Inferior parietal cortex (tissue), 1 donor: Measurements from ENCODE around the gene TNS2.

ENCODE experiments used
- DNase-seq: peaks from one replicate; pipeline ENCODE4 v3.0.0-alpha.2; 2016; ENCODE audit errors: extremely low spot score

Gene TNS2

DNA sequence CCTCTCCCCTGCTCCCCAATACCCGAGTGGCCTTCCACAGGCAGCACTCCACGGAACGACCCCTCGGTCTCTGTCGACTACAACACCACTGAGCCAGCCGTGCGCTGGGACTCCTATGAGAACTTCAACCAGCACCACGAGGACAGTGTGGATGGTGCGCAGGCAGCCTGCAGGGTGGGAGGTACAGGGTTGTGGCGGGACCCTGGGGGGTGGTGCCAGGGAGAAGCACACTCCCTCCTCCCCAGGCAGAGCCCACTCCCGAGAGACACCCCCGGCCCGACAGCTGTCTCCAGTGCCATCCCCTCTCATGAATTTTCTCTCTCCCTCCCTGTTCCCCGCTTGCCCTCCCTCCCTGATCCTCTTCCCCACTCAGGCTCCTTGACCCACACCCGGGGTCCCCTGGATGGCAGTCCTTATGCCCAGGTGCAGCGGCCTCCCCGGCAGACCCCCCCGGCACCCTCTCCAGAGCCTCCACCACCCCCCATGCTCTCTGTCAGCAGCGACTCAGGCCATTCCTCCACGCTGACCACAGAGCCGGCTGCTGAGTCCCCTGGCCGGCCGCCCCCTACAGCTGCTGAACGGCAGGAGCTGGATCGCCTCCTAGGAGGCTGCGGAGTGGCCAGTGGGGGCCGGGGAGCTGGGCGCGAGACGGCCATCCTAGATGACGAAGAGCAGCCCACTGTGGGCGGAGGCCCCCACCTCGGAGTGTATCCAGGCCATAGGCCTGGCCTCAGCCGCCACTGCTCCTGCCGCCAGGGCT, 9.0 kb downstream of the TNS2 start:
- no peak for DNase-seq

DNA sequence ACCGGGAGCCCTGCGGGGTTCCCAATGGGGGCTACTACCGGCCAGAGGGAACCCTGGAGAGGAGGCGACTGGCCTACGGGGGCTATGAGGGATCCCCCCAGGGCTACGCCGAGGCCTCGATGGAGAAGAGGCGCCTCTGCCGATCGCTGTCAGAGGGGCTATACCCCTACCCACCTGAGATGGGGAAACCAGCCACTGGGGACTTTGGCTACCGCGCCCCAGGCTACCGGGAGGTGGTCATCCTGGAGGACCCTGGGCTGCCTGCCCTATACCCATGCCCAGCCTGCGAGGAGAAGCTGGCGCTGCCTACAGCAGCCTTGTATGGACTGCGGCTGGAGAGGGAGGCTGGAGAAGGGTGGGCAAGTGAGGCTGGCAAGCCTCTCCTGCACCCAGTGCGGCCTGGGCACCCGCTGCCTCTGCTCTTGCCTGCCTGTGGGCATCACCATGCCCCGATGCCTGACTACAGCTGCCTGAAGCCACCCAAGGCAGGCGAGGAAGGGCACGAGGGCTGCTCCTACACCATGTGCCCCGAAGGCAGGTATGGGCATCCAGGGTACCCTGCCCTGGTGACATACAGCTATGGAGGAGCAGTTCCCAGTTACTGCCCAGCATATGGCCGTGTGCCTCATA, 9.7 kb downstream of the TNS2 start:
- no peak for DNase-seq

DNA sequence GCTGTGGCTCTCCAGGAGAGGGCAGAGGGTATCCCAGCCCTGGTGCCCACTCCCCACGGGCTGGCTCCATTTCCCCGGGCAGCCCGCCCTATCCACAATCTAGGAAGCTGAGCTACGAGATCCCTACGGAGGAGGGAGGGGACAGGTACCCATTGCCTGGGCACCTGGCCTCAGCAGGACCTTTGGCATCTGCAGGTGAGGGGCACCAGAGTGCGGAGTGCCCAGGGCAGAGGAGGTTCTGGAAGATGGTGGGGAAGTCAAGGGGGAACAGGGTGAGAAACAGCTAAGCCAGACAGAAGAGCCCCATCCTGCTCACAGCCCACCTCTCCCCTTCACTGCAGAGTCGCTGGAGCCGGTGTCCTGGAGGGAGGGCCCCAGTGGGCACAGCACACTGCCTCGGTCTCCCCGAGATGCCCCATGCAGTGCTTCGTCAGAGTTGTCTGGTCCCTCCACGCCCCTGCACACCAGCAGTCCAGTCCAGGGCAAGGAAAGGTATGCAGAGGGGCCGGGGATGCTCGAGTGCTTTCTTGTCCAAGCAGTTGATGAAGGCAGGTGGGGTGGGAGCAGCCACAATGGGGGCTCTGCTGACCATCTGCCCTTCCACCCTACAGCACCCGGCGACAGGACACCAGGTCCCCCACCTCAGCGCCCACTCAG, 10.3 kb downstream of the TNS2 start:
- no peak for DNase-seq

DNA sequence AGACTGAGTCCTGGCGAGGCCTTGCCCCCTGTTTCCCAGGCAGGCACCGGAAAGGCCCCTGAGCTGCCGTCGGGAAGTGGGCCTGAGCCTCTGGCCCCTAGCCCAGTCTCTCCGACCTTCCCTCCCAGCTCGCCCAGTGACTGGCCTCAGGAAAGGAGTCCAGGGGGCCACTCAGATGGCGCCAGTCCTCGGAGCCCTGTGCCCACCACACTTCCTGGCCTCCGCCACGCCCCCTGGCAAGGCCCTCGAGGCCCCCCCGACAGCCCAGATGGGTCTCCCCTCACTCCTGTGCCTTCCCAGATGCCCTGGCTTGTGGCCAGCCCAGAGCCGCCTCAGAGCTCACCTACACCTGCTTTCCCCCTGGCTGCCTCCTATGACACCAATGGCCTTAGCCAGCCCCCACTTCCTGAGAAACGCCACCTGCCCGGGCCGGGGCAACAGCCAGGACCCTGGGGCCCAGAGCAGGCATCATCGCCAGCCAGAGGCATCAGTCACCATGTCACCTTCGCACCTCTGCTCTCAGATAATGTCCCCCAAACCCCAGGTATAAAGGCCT, 10.9 kb downstream of the TNS2 start:
- no peak for DNase-seq

DNA sequence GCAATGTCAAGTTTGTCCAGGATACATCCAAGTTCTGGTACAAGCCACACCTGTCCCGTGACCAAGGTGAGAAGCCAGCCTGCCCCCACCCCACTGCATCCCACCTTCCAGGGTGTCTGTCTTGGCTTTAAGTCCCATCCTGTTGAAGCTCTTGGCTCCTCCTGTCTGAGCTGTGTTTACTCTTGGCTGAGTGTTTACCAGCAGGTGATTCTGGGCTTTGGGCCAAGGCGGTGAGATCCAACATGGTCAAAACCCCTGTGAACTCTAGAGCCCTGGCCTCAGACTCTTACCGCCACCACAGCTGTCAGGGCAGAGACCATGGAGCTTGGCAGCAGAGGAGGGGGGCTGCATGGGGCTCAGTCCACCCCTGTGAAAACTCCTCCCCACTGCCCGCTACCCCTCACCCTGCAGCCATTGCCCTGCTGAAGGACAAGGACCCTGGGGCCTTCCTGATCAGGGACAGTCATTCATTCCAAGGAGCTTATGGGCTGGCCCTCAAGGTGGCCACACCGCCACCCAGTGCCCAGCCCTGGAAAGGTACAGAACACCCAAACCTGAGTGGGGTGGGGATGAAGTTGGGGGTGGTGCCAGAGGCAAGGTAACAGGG, 11.6 kb downstream of the TNS2 start:
- no peak for DNase-seq

DNA sequence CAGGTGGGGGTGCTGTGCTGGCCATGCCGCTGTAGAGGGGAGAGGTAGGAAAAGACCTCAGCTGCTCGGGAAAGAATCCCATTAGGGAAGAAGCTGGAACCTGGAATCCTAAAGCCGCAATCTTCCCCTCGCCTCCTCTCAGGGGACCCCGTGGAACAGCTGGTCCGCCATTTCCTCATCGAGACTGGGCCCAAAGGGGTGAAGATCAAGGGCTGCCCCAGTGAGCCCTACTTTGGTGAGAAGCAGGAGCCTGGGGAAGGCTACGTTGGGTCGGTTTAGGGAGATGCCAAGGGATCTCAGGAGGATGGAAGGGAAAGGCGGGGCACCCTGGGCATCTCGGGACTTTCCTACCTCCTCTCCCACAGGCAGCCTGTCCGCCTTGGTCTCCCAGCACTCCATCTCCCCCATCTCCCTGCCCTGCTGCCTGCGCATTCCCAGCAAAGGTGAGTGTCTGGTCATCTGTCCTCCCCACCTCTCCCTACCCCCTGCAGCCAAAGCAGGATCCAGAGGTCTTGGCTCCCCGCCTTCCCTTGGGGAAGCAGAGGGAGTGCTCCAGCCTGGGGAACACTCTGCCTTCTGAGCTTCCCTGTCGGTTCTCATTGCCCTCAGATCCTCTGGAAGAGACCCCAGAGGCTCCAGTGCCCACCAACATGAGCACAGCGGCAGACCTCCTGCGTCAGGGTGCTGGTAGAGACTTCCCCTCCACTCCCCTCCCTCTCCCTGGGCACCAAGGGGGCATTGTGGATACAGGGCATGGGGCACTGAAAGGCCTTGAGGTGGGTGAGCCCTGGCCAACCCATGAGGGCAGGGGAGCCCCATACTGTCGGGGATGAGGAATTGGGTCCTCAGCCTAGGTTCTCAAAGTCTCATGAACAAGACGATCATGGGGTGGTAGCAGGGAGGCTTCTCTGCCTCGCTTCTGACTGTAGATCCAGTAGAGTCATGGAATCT, 12.4 kb downstream of the TNS2 start:
- no peak for DNase-seq

DNA sequence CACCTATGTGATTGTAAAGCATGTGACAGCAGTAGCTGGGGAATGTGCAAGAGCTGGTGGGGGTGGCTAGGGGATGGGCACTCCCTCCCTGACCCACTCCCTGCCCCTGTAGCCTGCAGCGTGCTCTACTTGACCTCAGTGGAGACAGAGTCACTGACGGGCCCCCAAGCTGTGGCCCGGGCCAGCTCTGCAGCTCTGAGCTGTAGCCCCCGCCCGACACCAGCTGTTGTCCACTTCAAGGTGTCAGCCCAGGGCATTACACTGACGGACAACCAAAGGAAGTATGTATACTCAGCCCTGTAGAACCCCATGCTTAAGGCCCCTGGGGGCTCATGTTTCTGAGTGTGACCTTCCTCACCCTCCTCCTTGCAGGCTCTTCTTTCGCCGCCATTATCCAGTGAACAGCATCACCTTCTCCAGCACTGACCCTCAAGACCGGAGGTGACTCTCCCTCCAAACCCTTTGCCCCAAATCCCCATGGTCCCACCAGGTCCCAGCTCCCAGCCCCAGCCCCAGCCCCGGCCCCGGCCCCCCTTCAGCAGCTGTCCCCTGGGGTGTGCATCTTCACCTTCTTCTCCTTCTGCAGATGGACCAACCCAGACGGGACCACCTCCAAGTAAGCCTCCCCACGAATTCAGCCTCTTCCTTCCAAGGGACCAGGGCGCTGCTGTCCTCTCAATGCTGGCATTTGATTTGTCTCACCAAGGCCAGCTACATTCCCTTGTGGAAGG, 13.3 kb downstream of the TNS2 start:
- no peak for DNase-seq

DNA sequence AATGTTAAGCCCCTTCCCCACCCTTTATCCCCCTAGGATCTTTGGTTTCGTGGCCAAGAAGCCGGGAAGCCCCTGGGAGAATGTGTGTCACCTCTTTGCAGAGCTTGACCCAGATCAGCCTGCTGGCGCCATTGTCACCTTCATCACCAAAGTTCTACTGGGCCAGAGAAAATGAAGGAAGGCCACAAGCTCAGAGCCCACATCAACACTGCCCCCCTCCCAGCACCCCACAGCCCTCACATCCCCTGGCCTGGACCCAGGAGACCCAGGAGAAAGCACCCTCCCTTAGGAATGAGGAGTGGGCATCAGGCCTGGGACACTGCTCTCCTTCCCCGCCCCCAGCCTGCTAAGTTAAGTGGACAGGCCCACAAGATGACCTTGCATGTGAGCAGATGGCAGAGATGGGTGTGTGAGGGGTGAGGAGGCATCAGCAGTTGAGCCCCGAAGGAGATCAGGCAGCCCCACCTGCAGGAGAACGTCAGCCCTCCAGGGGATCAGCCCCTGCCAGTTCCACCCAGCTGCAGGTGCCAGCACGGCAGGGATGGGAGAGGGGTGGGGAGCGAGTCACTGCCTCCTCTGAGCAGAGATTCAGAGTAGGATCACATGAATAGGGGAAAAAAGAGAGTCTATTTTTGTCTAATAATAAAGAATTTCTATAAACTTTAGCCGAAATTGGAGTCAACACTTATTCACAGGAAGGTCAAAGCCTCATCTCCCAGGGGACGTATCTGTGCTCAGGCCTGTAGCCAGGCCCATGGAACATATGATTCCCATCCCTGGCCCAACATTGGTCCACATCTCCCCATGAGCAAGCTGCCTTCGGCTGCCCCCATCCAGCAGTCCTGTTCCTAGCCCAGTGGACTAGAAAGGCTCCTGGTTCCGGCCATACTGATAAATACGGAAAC, 14.1 kb downstream of the TNS2 start:
- no peak for DNase-seq

DNA sequence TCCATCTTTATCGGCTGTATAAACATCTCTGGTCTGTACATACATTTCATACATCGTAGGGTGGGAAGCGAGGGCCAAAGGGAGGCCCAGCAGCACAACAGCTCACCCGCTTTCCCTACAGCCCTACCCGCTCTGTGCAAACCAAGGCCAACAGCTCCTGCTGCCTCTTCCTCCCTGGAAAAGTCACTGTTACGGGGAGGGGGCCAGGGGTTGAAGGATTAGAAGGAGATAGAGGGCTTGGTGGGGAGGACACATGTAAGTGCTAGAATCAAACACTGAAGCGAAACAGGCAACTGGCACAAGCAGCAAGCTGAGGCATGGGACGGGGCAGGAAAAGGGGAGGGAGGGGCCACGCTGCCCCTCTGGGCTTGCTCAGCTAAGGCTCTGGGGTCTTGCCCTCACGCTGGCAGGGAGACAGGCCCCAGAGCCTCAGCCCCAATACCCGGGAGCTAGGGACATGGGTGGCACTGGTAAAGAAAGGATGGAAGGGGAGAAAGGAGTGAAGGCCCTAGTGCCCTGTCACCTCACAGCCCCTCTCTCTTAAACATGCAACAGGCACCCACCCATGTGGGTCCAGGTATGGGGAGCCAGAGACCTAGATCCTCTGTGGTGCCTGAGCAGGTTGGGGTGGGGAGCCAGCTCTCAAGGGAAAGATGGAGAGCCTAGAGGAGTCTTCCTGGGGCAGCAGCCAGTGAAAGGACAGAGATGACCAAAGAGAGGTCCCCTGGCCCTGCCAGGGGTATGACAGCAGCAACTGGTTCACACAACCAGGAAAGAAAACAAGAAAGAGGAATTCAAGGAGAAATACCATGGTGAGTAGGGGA, 15.0 kb downstream of the TNS2 start:
- no peak for DNase-seq

DNA sequence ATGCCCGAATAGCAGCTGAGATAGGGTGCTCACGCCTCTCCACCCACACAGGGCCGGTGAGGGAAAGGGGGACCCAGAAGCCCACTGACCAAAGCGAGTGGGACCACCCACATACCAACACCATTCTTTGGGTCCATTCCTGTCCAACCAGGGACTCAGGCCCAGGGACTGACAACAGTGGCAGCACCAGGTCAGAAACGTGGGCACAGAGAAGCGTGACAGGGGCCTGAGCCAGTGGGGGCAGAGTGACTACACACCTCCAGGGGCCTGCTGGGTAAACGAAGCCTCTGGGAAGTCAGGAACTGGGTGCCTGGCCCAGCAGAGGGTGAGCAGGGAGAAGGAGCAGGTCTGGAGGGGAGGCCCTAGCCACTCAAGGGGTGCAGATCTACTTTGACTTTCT, 15.6 kb downstream of the TNS2 start:
- DNase-seq, result no peak

DNA sequence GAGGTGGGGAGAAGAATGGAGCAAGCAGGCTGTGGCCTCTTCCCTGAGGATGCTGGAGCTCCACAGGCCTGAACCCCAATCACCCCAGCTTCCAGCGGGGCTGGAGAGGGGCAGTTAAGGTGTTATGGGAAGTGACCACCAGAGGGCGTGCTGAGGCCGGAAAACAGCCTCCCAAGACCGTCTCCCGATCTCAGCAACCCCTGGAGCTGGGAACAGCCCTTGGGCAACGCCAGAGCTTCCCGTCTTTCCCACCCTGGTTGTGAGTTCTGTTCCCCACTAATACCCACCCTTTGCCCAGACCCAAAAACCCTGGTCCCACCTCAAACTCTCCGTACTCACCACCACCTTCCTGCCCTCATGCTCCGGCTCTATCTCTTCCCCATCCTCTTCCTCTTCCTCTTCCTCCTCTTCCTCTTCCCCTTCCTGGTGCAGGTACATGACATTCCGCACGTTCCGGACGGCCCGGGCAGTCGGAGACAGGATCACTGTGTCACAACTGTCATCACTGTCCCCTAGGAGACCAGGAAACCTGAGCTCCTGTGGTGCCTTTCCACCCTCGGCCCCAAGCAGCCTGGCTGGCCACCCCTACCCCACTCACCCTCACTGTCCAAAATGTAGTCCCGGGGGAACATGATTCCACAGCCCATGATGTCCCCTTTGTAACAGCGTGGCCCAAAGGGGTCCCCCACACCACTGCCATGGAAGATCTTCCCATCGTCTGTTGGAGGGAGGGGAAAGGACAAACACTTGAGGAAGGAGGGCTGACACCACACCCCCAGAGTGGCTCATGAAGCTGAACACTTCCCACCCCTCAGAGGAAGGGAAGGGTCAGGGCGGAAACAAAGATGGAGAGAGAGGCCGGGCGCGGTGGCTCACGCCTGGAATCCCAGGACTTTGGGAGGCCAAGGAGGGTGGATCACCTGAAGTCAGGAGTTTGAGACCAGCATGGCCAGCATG, 16.4 kb downstream of the TNS2 start:
- peak; percentile 82 for DNase-seq

DNA sequence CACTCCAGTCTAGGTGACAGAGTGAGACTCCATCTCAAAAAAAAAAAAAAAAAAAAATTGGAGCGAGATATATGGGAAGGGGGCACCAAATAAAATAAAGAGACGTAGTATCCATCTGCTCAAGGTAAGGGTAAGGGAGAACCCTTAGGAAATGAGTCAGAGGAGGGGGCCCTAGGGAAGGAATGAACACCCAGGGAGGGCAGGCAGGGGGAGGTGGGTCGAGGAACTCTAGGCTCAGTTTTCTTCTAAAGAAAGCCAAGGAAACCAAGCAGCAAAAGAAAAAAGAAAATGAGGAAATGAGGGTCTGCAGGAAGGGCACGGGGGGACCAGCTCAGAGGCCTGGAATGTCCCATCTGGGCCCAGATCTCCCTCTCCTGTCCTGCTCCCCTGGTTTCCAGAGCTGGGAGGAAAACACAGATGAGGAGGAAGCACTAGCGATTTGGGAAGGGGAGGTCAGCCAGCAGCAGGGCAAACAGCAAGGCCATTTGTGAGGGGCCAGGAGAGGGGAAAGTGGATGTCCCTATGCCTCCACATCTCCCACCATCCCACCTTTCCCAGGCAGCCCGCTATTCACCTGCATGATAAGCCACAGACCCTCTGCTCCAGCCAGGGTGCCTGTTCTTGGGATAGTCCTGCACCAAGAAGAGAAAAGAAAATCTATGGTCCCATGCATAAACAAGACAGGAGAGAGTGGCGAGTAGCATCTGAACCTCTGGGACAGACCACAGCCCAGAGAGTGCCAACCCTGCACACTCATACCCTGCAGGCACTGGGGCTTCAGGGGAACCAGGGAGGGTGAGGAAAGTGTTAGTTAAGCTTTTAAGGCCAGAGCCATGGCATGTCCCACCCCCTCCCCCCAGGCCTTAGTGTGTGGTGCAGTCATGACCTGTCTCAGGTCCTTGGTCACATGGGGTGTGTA, 17.5 kb downstream of the TNS2 start:
- DNase-seq, result no peak

DNA sequence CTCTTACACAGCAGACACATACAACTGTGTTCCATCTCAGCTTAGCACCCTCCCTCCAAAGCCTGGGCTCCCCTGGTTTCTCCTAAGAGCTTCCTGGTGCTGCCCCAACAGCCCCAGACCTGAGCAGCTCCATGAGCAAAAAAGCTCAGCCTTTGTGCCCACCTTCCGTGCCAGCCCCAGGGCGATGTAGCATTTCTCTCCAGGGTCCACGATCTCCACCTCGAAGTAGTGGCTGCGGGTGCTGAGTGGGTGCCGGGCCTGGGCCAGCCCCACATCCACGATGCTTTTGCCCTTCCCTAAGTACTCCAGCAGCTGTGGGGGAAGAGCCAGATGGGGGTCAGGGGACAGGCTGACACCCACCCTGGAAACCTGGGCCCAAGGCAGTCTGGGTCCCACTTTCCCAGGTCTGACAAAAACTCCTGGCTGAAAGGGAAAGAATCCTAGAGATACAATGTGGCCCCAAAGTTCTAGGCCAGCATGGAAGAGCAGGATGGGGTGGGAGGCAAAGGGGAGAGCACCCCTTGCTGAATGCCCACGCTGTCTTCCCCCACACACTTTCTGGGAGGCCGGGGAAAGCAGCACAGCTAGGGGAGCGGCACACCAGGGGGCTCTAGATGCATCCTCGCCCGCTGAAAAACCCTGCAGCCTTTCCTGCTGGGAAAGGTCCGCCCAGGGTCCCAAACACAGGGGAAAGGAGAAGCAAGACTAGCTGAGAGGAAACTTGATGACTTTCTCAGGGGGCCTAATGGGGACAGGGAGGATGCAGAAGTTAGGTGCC, 18.3 kb downstream of the TNS2 start:
- DNase-seq, result no peak

DNA sequence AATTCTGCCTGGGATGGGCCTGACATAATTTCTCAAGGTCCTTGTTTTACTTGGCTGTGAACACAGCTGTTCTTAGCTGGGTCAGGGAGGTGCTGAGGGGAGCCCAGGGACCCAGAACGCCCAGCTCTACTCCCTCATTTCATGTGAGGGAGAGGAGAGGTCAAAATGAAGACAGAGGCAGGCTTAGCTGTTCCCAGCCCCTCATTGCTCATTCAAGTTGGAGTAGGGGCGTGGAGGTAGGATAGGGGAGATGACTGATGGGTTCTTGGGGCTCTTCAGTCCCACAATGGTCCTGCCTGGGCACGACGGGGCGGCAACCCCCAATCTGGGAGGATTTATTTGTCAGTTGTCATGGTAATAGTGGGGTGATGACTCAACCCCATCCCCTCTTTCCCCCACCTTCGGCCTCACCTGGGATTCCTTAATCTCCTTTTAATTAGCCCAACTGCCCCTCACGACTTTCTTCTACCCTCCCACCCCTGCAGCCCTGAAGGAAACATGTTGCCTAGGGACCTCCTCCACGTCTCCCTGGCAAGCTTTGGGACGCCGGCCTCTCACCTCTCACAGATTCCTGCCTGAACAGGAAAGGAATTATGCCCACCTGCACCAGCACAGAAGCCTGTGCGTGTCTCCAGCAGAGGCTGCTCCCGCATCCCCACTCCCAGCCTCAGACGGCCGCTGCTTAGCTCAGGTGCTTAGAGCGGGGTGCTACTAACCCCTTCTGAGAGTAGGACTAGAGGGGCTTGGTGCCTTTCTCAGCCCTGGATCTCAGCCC, 19.1 kb downstream of the TNS2 start:
- no peak for DNase-seq
